WTC11 (cell line): ENCODE data around the gene PLP2. TPM values are rescaled to one million over a fixed set of nuclear protein-coding genes. Genes with fewer than 3 reads are reported as not detected.
A peak's percentile ranks its signal among the peaks of the same experiment; 100 is the strongest.

Source experiments
- ATAC-seq: fragments of 200-7000 bp; cut with Tn5 transposase; 2 replicates; pipeline ENCODE4 v1.10.0; 2021; ENCODE audit warnings: mild to moderate bottlenecking, moderate library complexity
- CTCF ChIA-PET: fragments of 300-600 bp; sonication (Branson Sonifier 250); formaldehyde crosslinking; loops from one replicate; lab custom pipeline; 2021; ENCODE audit warnings: antibody characterized with exemption; lab: Charles Lee
- POLR2A ChIA-PET: fragments of 350-600 bp; sonication (Branson Sonifier 250); formaldehyde crosslinking; loops from one replicate; lab custom pipeline; 2021; ENCODE audit warnings: antibody characterized with exemption; lab: Charles Lee
- DNase-seq: peaks from one replicate; pipeline ENCODE4 v3.0.0; 2021; ENCODE audit warnings: low spot score
- H3K27ac Mint-ChIP-seq: 2 replicates; pipeline ENCODE4 v1.8.0; 2021; ENCODE audit warnings: mixed read lengths
- H3K27me3 Mint-ChIP-seq: 2 replicates; pipeline ENCODE4 v1.8.0; 2021; ENCODE audit warnings: low read depth, mild to moderate bottlenecking, moderate library complexity, mixed read lengths
- H3K36me3 Mint-ChIP-seq: 2 replicates; pipeline ENCODE4 v1.8.0; 2021; ENCODE audit warnings: mixed read lengths
- H3K4me1 Mint-ChIP-seq: 2 replicates; pipeline ENCODE4 v1.8.0; 2022; ENCODE audit warnings: mixed read lengths
- H3K4me3 Mint-ChIP-seq: 2 replicates; pipeline ENCODE4 v1.8.0; 2021; ENCODE audit warnings: mild to moderate bottlenecking, moderate library complexity, mixed read lengths
- H3K9me3 Mint-ChIP-seq: 2 replicates; pipeline ENCODE4 v1.8.0; 2021; ENCODE audit warnings: mixed read lengths
- AFF4 ChIP-seq: sonication (generic); formaldehyde crosslinking; IDR thresholded peaks from 2 replicates; pipeline ENCODE4 v1.8.1; 2023; ENCODE audit warnings: mild to moderate bottlenecking, missing genetic modification reagents, borderline replicate concordance
- ATF2 ChIP-seq: sonication (generic); formaldehyde crosslinking; IDR thresholded peaks from 2 replicates; pipeline ENCODE4 v1.8.1; 2022; ENCODE audit warnings: low read depth, missing genetic modification reagents, borderline replicate concordance
- CREM ChIP-seq: sonication (generic); formaldehyde crosslinking; IDR thresholded peaks from 2 replicates; pipeline ENCODE4 v1.8.1; 2022; ENCODE audit warnings: mild to moderate bottlenecking, missing genetic modification reagents, moderate library complexity
- CTCF ChIP-seq: fragments of 200-600 bp; IDR thresholded peaks from 2 replicates; pipeline ENCODE4 v1.8.0; 2022; ENCODE audit warnings: antibody characterized with exemption
- FOXP1 ChIP-seq: sonication (generic); formaldehyde crosslinking; IDR thresholded peaks from 2 replicates; pipeline ENCODE4 v1.8.0; 2022; ENCODE audit warnings: missing genetic modification reagents, mild to moderate bottlenecking, moderate library complexity, borderline replicate concordance
- HMGA2 ChIP-seq: fragments of 250-450 bp; sonication (Bioruptor Pico); IDR thresholded peaks from 2 replicates; pipeline ENCODE4 v1.4.0; 2021; ENCODE audit warnings: mild to moderate bottlenecking, moderate library complexity
- JAZF1 ChIP-seq: fragments of 250-450 bp; sonication (Bioruptor Pico); IDR thresholded peaks from 2 replicates; pipeline ENCODE4 v1.9.0; 2021; ENCODE audit warnings: moderate library complexity, mild to moderate bottlenecking, inconsistent platforms
- MYBL2 ChIP-seq: sonication (generic); formaldehyde crosslinking; IDR thresholded peaks from 2 replicates; pipeline ENCODE4 v1.8.1; 2023; ENCODE audit warnings: mild to moderate bottlenecking, moderate library complexity, missing genetic modification reagents
- RORB ChIP-seq: fragments of 250-450 bp; sonication (Bioruptor Pico); IDR thresholded peaks from 2 replicates; pipeline ENCODE4 v1.9.0; 2021; ENCODE audit warnings: mild to moderate bottlenecking
- total RNA-seq: library from RNA; stranded (reverse); gene quantifications from 3 replicates; pipeline ENCODE4 v1.2.3, GENCODE V29; 2021
- TF ChIP-seq, protein P1 (sequence below): sonication (generic); formaldehyde crosslinking; IDR thresholded peaks from 2 replicates; pipeline ENCODE4 v1.8.1; 2023; ENCODE audit warnings: mild to moderate bottlenecking, moderate library complexity, missing genetic modification reagents

PLP2 gene
- total RNA-seq, 1 experiment from 2014 or later = 12.4 TPM

GRCh38 chrX:49162620-49163019 lies 9.1 kb upstream of the PLP2 start, which contains the start of gene MAGIX (continued):
- TF ChIP-seq, protein P1, sequence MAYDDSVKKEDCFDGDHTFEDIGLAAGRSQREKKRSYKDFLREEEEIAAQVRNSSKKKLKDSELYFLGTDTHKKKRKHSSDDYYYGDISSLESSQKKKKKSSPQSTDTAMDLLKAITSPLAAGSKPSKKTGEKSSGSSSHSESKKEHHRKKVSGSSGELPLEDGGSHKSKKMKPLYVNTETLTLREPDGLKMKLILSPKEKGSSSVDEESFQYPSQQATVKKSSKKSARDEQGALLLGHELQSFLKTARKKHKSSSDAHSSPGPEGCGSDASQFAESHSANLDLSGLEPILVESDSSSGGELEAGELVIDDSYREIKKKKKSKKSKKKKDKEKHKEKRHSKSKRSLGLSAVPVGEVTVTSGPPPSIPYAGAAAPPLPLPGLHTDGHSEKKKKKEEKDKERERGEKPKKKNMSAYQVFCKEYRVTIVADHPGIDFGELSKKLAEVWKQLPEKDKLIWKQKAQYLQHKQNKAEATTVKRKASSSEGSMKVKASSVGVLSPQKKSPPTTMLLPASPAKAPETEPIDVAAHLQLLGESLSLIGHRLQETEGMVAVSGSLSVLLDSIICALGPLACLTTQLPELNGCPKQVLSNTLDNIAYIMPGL (CRISPR knock-in tag) = no peak
- TF ChIP-seq MYBL2 (CRISPR knock-in tag) (no peak), JAZF1 (CRISPR knock-in tag) (no peak), RORB (CRISPR knock-in tag) (no peak), ATF2 (CRISPR knock-in tag) (no peak)

- no peaks in the 10 kb centered on the region for H3K36me3 Mint-ChIP-seq
- DNase-seq (peak; percentile 90), ATAC-seq (peak; percentile 73)
- POLR2A ChIA-PET = interaction anchor here (0.8 to 1.0 kb wide), 2 partner anchors 9 to 43 kb away, joined by 3 to 4 read pairs; no protein-coding TSS in a partner anchor
- peak overlapping the region; percentile 78 for H3K4me3 Mint-ChIP-seq
- H3K4me1 Mint-ChIP-seq = peaks cover 13% of the 10 kb centered on the region
- H3K27me3 Mint-ChIP-seq = peaks cover 63% of the 10 kb centered on the region
- H3K27ac Mint-ChIP-seq = peak overlapping the region; percentile 93
- H3K9me3 Mint-ChIP-seq = no peaks in the 10 kb centered on the region
- CTCF ChIA-PET = interaction anchor here (0.6 to 2.6 kb wide), 12 partner anchors 9 to 1808 kb away, joined by 3 to 9 read pairs (median 4); no protein-coding TSS in a partner anchor
- TF ChIP-seq CTCF (peak; percentile 70), FOXP1 (peak; percentile 60; the same call in 1 of the 2 replicates), AFF4 (CRISPR knock-in tag) (no peak), CREM (CRISPR knock-in tag) (peak; percentile 41; the same call in 1 of the 2 replicates), HMGA2 (CRISPR knock-in tag) (no peak)
- TF ChIP-seq, protein P1 (CRISPR knock-in tag) = 0 out of 2 replicates have a peak, but pooled peaks have one; percentile 46
These were observed 7.9 kb upstream of the PLP2 start for GRCh38 chrX:49163555-49164419.
